Activated T-cell treated with anti-CD3 and anti-CD28 coated beads for 48 hours (primary cell): ENCODE results near the gene ZNF584.

Source experiments
- DNase-seq: peaks from one replicate; pipeline ENCODE4 v3.0.0-alpha.2; 2020; ENCODE audit warnings: low read depth

The ZNF584 gene

DNA sequence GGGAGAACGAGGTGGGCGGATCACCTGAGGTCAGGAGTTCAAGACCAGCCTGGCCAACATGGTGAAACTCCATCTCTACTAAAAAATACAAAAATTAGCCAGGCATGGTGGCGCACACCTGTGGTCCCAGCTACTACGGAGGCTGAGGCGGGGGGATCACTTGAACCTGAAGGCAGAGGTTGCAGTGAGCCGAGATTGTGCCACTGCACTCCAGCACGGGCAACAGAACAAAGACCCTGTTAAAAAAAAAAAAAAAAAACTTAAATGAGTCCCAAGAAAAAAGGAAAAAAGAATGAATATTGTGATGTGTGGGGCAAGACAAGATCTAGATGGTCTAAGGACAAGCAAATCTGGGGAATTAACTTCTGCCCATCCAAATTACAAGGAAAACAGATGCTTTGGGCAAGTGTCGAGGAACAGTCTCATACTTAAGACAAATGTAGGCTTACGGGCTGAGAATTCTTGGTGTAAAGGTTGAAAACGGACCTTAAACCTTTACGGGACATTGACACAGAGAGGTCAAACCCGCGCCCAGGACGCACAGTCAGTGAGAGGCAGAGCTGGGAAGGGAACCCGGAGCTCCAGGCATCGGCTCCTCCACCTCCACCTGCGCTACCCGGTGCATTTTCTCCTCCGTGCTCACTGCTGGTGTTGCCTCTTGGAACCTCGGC, 57.8 kb downstream of the ZNF584 start:
- no peak for DNase-seq

DNA sequence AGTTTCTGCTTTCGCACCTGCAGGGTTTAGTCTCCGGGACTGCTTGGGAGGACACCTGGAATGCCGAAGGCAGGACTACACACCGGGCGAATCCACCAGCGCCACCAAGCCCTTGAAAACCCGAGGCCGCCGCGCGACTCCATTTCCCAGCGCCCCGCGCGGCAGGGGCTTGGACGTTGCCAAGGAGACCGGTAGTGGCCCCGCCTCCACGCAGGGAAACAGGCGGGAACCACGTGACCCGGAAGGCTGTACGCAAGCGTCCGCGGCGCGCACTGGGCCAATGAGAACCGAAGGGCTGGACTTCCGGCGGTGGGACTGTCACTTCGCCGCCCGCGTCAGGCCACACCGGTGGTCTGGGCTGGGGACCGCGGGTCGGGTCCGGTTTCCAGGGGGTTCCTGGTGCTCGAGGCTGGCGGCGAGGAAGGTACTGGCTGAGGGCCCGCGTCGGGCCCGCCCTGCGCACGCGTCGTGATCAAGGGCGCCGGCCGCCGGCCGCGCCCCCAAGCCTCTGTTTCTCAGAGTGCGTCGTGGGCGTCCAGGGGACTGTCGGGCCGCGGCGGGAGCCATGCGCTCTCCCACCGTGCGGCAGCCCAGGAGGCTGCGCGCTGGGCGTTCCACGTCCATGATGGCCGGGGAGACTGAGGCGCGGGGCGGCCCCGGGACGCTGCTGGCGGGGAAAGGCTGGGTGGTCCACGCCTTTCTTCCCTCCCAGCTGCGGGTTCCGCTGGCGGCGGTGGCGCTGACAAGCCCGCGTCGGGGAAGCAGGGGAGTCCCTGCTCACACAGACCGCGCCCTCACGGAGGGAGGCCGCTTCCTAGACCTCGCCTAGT, 58.5 kb downstream of the ZNF584 start, which contains the start of gene ZNF324:
Gene ZNF324 (plus strand): TSS at position 321 of the 830 bp plus-strand sequence. CDS start 2,106 bp downstream, outside the sequence.
- DNase-seq: peak; percentile 98
